CD1c-positive myeloid dendritic cell (primary cell): ENCODE data around the gene CDHR1.
A peak's percentile ranks its signal among the peaks of the same experiment; 100 is the strongest.
"Not testable (repeated sequence)": the region's sequence is repeated elsewhere in the genome, so short reads cannot be mapped to it uniquely, and the experiment has no call there.

Experiments used
- DNase-seq: peaks from one replicate; pipeline ENCODE4 v3.0.0-alpha.2; 2016; ENCODE audit errors: extremely low spot score

Gene CDHR1

GRCh38 chr10:84194424-84195043 is at the start of gene CDHR1:
Gene CDHR1, plus strand, starts transcription at chr10:84194537. Its CDS starts 224 bp downstream, at chr10:84194761.
- DNase-seq = no peak

- DNase-seq = no peak
Measured at GRCh38 chr10:84147347-84147746, 47.0 kb upstream of the CDHR1 start.

GRCh38 chr10:84148006-84148597 is 46.2 kb upstream of the CDHR1 start:
- DNase-seq = peak; percentile 55

GRCh38 chr10:84149854-84150253 is 44.5 kb upstream of the CDHR1 start:
- DNase-seq = no peak

GRCh38 chr10:84152769-84153168 is 41.6 kb upstream of the CDHR1 start:
- no peak for DNase-seq

- DNase-seq = no peak
Measured at GRCh38 chr10:84155521-84155920, 38.8 kb upstream of the CDHR1 start.

- DNase-seq = no peak
Measured at GRCh38 chr10:84156009-84156408, 38.3 kb upstream of the CDHR1 start.

GRCh38 chr10:84156768-84157167 is 37.6 kb upstream of the CDHR1 start:
- DNase-seq = peak; percentile 42

GRCh38 chr10:84158061-84158460 is 36.3 kb upstream of the CDHR1 start:
- no peak for DNase-seq

- no peak for DNase-seq
Measured at GRCh38 chr10:84158550-84158949, 35.8 kb upstream of the CDHR1 start.

GRCh38 chr10:84159076-84159685 is 35.2 kb upstream of the CDHR1 start:
- no peak for DNase-seq

GRCh38 chr10:84160663-84161362 is 33.5 kb upstream of the CDHR1 start:
- no peak for DNase-seq

- no peak for DNase-seq
Measured at GRCh38 chr10:84163996-84164395, 30.3 kb upstream of the CDHR1 start.

- DNase-seq = no peak
Measured at GRCh38 chr10:84164442-84164841, 29.9 kb upstream of the CDHR1 start.

- no peak for DNase-seq
Measured at GRCh38 chr10:84166620-84167288, 27.6 kb upstream of the CDHR1 start.

- not testable (repeated sequence) for DNase-seq
Measured at GRCh38 chr10:84167289-84167653, 27.1 kb upstream of the CDHR1 start.

GRCh38 chr10:84168382-84168781 is 26.0 kb upstream of the CDHR1 start:
- not testable (repeated sequence) for DNase-seq

- DNase-seq = not testable (repeated sequence)
Measured at GRCh38 chr10:84171237-84171636, 23.1 kb upstream of the CDHR1 start.

- DNase-seq = not testable (repeated sequence)
Measured at GRCh38 chr10:84171700-84172466, 22.5 kb upstream of the CDHR1 start.

- DNase-seq = no peak
Measured at GRCh38 chr10:84172467-84173356, 21.6 kb upstream of the CDHR1 start.
